GM18951 (cell line): ENCODE results near the gene EOGT.

Source experiments
- POLR2A ChIP-seq: IDR thresholded peaks from 4 replicates; pipeline ENCODE4 v1.6.1; 2011; ENCODE audit warnings: mild to moderate bottlenecking; ENCODE audit not compliant: insufficient read length, insufficient read depth; ENCODE audit errors: extremely low read depth
- in situ Hi-C: fragments of 300-500 bp; cut with MboI; formaldehyde crosslinking; loops from one replicate; pipeline ENCODE4 v1.12.0; 2022; ENCODE audit warnings: low sequenced_read_pairs, mixed read lengths, inconsistent platforms; ENCODE audit not compliant: unreplicated experiment

The EOGT gene

GRCh38 chr3:68999605-69000004 is 13.9 kb downstream of the EOGT start:
- in situ Hi-C loops = no loop called here
- TF ChIP-seq POLR2A = no peak

GRCh38 chr3:68999158-68999557 is 14.3 kb downstream of the EOGT start:
- in situ Hi-C loops = no loop called here
- TF ChIP-seq POLR2A = no peak

- no peak for TF ChIP-seq POLR2A
- in situ Hi-C loops = no loop called here
These were observed 15.6 kb downstream of the EOGT start for GRCh38 chr3:68997887-68998286.

- in situ Hi-C loops = no loop called here
- no peak for TF ChIP-seq POLR2A
These were observed 17.0 kb downstream of the EOGT start for GRCh38 chr3:68996356-68996995.

GRCh38 chr3:68988740-68989139 is 24.7 kb downstream of the EOGT start:
- TF ChIP-seq POLR2A = no peak
- in situ Hi-C loops = no loop called here

GRCh38 chr3:68987322-68987721 is 26.2 kb downstream of the EOGT start:
- in situ Hi-C loops = no loop called here

GRCh38 chr3:68986496-68987208 is 26.8 kb downstream of the EOGT start:
- no peak for TF ChIP-seq POLR2A

More at GRCh38 chr3:68987322-68987721, 26.2 kb downstream of the EOGT start:
- no peak for TF ChIP-seq POLR2A

GRCh38 chr3:68985146-68985790 is 28.2 kb downstream of the EOGT start:
- no peak for TF ChIP-seq POLR2A
- in situ Hi-C loops = no loop called here

More at GRCh38 chr3:68986496-68987208, 26.8 kb downstream of the EOGT start:
- in situ Hi-C loops = no loop called here

- no peak for TF ChIP-seq POLR2A
- in situ Hi-C loops = no loop called here
These were observed 29.4 kb downstream of the EOGT start for GRCh38 chr3:68984011-68984530.

GRCh38 chr3:68977486-68978167 is 35.9 kb downstream of the EOGT start:
- in situ Hi-C loops = no loop called here
- no peak for TF ChIP-seq POLR2A

GRCh38 chr3:68974711-68975110 is 38.8 kb downstream of the EOGT start:
- in situ Hi-C loops = no loop called here
- no peak for TF ChIP-seq POLR2A

GRCh38 chr3:68973639-68974038 is 39.8 kb downstream of the EOGT start:
- no peak for TF ChIP-seq POLR2A
- in situ Hi-C loops = no loop called here

GRCh38 chr3:68972358-68972979 is 41.0 kb downstream of the EOGT start:
- in situ Hi-C loops = no loop called here

More at GRCh38 chr3:68972358-68972979, 41.0 kb downstream of the EOGT start:
- no peak for TF ChIP-seq POLR2A
